IPS-15b (cell line): ENCODE measurements around the gene CCL11.
A peak's percentile ranks its signal among the peaks of the same experiment; 100 is the strongest.

Experiments
- H3K27me3 ChIP-seq: one replicate; pipeline ENCODE4 v1.6.1; 2013; ENCODE audit warnings: low read length; ENCODE audit not compliant: control insufficient read depth, insufficient read depth
- H3K36me3 ChIP-seq: one replicate; pipeline ENCODE4 v1.6.1; 2013; ENCODE audit warnings: low read length; ENCODE audit not compliant: control insufficient read depth, insufficient read depth
- H3K4me1 ChIP-seq: one replicate; pipeline ENCODE4 v1.6.1; 2013; ENCODE audit warnings: mild to moderate bottlenecking, low read length; ENCODE audit not compliant: control insufficient read depth, insufficient read depth
- H3K4me3 ChIP-seq: one replicate; pipeline ENCODE4 v1.5.1; 2013; ENCODE audit warnings: low read depth, low read length
- H3K9ac ChIP-seq: one replicate; pipeline ENCODE4 v1.6.1; 2013; ENCODE audit warnings: low read depth, mild to moderate bottlenecking, low read length
- H3K9me3 ChIP-seq: one replicate; pipeline ENCODE4 v1.6.1; 2013; ENCODE audit warnings: mild to moderate bottlenecking, low read length; ENCODE audit not compliant: control insufficient read depth, insufficient read depth

CCL11 gene

DNA sequence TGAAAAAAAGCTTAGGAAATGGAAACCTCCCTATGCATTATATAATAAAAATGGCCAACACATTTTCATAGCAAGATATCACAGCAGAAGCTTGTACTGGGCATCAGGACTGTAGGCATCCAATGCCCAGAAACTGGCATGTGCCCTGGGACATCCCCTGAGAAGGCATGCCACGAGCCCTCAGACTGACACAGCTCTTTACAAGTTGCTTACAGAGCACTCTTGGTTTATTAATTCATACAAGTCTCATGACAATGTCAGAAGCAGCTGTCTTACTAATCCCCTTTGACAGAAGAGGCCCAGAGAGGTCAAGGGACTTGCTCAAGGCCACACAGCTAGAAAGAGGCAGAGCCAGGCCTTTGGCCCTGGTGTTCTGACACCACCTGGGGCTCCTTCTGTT lies 36.1 kb upstream of the CCL11 start:
- H3K4me3 ChIP-seq, result no peak overlapping the region
- H3K27me3 ChIP-seq, result peaks cover 6% of the 10 kb centered on the region
- H3K36me3 ChIP-seq, result no peaks in the 10 kb centered on the region
- peaks cover 9% of the 10 kb centered on the region for H3K4me1 ChIP-seq
- H3K9ac ChIP-seq, result no peak overlapping the region
- no peaks in the 10 kb centered on the region for H3K9me3 ChIP-seq

DNA sequence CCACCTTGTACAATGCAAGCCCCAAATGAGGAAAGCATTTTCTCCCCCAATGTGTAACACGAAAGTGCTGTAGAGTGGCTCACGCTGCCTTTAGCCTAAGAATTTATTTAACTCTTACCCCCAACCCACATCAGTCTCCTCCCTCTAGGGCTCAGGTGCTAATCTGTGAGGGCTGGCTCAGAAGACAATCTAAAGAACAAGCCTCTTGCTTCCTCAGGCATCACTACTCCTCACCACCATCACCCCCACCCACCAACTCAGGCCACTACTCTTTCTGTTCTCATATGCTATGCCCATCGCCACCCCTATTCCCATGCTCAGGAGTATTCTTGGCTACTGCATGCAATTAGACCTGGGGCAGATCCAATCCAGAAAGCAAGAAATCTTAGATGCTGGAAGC lies 34.4 kb upstream of the CCL11 start:
- H3K36me3 ChIP-seq, result no peaks in the 10 kb centered on the region
- H3K9ac ChIP-seq, result no peak overlapping the region
- peaks cover 6% of the 10 kb centered on the region for H3K27me3 ChIP-seq
- H3K4me1 ChIP-seq, result peaks cover 20% of the 10 kb centered on the region
- no peak overlapping the region for H3K4me3 ChIP-seq
- H3K9me3 ChIP-seq, result no peaks in the 10 kb centered on the region

DNA sequence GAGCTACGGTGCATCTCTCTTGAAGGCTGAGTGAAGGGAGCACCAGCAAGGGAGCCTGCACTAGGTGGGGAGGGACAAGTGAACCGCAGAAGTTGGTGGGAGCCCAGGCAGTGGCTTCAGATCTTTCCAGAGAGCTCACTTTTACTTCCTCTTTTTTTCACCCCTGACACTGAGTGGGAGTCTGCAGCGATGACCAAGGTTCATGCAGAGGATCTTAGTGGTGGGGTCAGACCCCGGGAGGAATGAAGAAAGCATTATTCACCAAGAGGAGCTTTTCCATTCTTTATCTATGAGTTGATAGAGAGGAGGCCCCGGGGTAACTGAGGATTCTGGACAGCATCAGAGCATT lies 33.5 kb upstream of the CCL11 start:
- H3K9ac ChIP-seq, result no peak overlapping the region
- peaks cover 20% of the 10 kb centered on the region for H3K4me1 ChIP-seq
- peaks cover 6% of the 10 kb centered on the region for H3K27me3 ChIP-seq
- H3K36me3 ChIP-seq, result no peaks in the 10 kb centered on the region
- no peaks in the 10 kb centered on the region for H3K9me3 ChIP-seq
- H3K4me3 ChIP-seq, result no peak overlapping the region

DNA sequence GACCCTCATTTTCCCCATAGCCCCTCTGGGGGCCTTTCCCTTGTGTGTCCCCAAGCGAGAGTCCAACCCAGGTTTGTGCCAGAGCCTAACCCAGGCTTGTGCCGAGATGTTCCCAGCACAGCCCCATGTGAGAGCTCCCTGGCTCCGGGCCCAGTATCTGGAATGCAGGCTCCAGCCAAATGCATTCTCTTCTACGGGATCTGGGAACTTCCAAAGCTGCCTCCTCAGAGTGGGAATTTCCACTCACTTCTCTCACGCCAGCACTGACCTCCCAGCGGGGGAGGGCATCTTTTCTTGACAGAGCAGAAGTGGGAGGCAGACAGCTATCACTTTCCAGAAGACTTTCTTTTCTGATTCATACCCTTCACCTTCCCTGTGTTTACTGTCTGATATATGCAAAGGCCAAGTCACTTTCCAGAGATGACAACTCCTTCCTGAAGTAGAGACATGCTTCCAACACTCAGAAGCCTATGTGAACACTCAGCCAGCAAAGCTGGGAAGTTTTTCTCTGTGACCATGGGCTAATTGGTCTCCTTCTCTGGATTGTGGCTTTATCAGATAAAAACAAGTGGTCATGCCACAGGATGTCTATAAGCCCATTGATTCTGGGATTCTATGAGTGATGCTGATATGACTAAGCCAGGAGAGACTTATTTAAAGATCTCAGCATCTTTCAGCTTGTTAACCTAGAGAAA lies 33.0 kb upstream of the CCL11 start:
- H3K36me3 ChIP-seq, result no peaks in the 10 kb centered on the region
- peaks cover 20% of the 10 kb centered on the region for H3K4me1 ChIP-seq
- H3K9me3 ChIP-seq, result no peaks in the 10 kb centered on the region
- H3K27me3 ChIP-seq, result peaks cover 6% of the 10 kb centered on the region
- no peak overlapping the region for H3K9ac ChIP-seq
- H3K4me3 ChIP-seq, result no peak overlapping the region

DNA sequence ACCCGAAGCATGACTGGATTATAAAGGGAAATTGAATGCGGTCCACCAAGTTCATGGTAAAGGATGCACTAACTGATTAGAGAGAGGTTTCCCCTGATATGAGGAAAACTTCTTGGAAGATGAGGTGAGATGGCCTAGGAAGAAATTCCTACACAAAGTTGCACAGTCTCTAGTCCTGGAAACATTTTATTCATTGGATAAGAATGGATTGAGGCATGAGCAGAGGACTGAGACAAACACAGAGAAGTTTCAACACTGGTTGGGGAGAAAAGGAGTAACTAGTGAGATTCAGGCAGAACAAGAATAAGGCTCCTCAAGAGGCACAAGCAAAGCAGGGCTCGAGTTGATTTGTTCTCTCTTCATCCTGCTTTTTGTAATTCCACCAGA lies 32.4 kb upstream of the CCL11 start:
- peaks cover 6% of the 10 kb centered on the region for H3K27me3 ChIP-seq
- no peak overlapping the region for H3K4me3 ChIP-seq
- H3K9ac ChIP-seq, result no peak overlapping the region
- H3K9me3 ChIP-seq, result no peaks in the 10 kb centered on the region
- peaks cover 20% of the 10 kb centered on the region for H3K4me1 ChIP-seq
- no peaks in the 10 kb centered on the region for H3K36me3 ChIP-seq

DNA sequence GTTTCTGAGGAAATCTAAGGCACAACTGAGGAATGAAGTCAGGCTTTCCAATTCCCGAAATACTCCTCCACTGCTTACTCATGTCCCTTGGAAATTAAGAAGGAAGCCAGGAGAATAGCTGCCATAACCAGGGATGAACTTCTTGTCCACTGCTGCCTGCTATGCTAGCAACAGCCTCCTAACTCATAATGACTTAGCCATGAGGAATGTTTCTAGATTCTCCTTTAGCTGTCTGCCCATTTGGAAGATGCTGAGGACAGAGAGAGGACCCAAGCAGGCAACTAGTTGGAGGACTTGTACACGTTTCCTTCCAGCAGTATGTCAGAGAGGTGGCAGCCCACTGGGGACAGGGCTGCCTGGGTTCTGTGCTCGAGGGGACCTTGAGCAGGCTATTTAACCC lies 31.4 kb upstream of the CCL11 start:
- Histone ChIP-seq H3K4me1 (peaks cover 20% of the 10 kb centered on the region), H3K9me3 (no peaks in the 10 kb centered on the region), H3K4me3 (no peak overlapping the region)

DNA sequence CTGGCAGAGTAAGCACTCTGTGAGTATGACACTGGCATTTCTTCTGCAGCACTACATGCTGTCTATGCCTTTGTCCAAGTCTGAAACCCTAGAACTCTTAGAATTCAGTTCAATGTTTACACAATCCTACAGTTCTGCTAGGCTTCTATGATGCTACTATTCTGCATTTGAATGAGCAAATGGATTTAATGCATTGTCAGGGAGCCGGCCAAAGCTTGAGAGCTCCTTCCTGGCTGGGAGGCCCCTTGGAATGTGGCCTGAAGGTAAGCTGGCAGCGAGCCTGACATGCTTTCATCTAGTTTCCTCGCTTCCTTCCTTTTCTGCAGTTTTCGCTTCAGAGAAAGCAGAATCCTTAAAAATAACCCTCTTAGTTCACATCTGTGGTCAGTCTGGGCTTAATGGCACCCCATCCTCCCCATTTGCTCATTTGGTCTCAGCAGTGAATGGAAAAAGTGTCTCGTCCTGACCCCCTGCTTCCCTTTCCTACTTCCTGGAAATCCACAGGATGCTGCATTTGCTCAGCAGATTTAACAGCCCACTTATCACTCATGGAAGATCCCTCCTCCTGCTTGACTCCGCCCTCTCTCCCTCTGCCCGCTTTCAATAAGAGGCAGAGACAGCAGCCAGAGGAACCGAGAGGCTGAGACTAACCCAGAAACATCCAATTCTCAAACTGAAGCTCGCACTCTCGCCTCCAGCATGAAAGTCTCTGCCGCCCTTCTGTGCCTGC lies 30.7 kb upstream of the CCL11 start, which contains the start of gene CCL2:
Gene CCL2 (plus strand): TSS at position 635 of the 730 bp plus-strand sequence. CDS start 65 bp downstream, at position 700.
- Histone ChIP-seq H3K4me3 (peak within 1 kb of the TSS; percentile 53), H3K9ac (peak within 1 kb of the TSS; percentile 70), H3K4me1 (peaks cover 20% of the 10 kb centered on the region)

More for the DNA sequence above, 31.4 kb upstream of the CCL11 start:
- H3K36me3 ChIP-seq, result no peaks in the 10 kb centered on the region
- H3K27me3 ChIP-seq, result peaks cover 6% of the 10 kb centered on the region
- H3K9ac ChIP-seq, result no peak overlapping the region

DNA sequence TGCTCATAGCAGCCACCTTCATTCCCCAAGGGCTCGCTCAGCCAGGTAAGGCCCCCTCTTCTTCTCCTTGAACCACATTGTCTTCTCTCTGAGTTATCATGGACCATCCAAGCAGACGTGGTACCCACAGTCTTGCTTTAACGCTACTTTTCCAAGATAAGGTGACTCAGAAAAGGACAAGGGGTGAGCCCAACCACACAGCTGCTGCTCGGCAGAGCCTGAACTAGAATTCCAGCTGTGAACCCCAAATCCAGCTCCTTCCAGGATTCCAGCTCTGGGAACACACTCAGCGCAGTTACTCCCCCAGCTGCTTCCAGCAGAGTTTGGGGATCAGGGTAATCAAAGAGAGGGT lies 30.2 kb upstream of the CCL11 start:
- Histone ChIP-seq H3K27me3 (peaks cover 6% of the 10 kb centered on the region), H3K9me3 (no peaks in the 10 kb centered on the region), H3K4me3 (peak overlapping the region; percentile 53), H3K36me3 (no peaks in the 10 kb centered on the region), H3K4me1 (peaks cover 20% of the 10 kb centered on the region), H3K9ac (no peak overlapping the region)

More for the DNA sequence above, 30.7 kb upstream of the CCL11 start, which contains the start of gene CCL2:
- H3K9me3 ChIP-seq, result no peaks in the 10 kb centered on the region
- no peaks in the 10 kb centered on the region for H3K36me3 ChIP-seq
- H3K27me3 ChIP-seq, result peaks cover 6% of the 10 kb centered on the region

DNA sequence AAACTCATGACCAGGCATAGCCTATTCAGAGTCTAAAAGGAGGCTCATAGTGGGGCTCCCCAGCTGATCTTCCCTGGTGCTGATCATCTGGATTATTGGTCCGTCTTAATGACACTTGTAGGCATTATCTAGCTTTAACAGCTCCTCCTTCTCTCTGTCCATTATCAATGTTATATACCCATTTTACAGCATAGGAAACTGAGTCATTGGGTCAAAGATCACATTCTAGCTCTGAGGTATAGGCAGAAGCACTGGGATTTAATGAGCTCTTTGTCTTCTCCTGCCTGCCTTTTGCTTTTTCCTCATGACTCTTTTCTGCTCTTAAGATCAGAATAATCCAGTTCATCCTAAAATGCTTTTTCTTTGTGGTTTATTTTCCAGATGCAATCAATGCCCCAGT lies 29.7 kb upstream of the CCL11 start:
- Histone ChIP-seq H3K27me3 (peaks cover 6% of the 10 kb centered on the region), H3K4me1 (peaks cover 17% of the 10 kb centered on the region), H3K9ac (no peak overlapping the region), H3K4me3 (peak overlapping the region; percentile 53), H3K9me3 (no peaks in the 10 kb centered on the region), H3K36me3 (no peaks in the 10 kb centered on the region)

DNA sequence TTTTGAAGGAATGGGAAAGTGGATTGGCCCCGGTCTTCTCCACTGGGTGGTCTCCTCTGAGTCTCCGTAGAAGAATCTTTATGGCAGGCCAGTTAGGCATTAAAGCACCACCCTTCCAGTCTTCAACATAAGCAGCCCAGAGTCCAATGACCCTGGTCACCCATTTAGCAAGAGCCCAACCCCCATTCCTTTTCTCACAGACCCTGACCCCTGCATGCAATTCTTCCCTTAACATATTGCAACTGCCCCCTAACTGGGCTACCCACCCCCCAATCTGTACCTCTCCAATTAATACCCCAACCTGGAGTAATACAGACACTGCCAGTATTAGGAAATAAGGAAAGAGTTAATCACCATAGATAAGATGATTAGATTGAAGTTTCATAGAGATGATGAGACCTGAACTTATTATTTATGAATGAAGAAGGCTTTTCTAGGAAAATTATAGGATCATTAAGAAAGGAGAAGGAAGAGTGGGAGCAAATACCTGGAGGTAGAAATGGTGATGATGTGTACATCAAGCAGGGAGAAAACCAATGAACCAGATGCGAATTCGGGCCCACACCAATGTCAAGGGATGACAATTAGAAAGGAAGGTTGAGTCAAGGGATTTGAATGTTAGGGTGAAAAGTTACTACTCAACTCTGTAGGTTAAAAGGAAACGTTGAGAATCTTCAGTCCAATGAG lies 28.1 kb upstream of the CCL11 start:
- no peak overlapping the region for H3K4me3 ChIP-seq
- H3K9ac ChIP-seq, result no peak overlapping the region
- no peaks in the 10 kb centered on the region for H3K9me3 ChIP-seq
- H3K4me1 ChIP-seq, result peaks cover 15% of the 10 kb centered on the region
- peaks cover 5% of the 10 kb centered on the region for H3K27me3 ChIP-seq
- no peaks in the 10 kb centered on the region for H3K36me3 ChIP-seq

DNA sequence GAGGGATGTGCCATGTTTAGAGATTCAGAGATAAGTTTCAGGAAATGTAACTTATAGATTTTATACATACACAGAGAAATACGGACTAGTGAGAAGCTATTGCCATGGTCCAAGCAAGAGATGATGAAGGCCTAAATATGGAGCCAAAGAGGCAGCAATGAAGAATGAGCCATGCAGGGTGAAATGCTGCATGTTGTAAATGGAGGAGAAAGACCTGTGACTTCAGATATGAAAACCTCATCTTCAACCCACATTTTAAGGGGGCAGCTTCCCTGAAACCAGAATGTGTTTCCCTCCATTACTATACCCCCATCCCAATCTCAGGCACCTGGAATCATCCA lies 27.6 kb upstream of the CCL11 start:
- Histone ChIP-seq H3K4me3 (no peak overlapping the region), H3K9ac (no peak overlapping the region), H3K9me3 (no peaks in the 10 kb centered on the region), H3K27me3 (peaks cover 2% of the 10 kb centered on the region), H3K4me1 (peaks cover 15% of the 10 kb centered on the region), H3K36me3 (no peaks in the 10 kb centered on the region)

DNA sequence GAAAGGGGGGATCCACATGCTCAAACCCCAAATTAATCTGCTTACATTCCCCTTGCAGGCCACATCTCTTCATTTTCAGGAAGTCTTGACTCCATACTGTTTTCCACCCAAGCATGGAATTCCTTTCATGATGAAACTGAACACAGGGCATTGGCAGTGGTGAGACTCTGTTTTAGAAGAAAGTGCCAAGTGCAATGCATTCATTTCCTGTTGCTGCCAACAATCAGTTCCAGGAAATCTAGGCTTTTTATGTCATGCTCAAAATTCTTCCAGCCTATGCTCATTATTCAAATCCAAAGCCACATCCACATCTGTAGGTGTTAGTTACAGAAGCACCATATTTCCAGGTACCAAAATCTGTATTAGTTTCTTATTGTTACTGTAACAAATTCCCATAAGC lies 26.4 kb upstream of the CCL11 start:
- H3K9me3 ChIP-seq, result no peaks in the 10 kb centered on the region
- peaks cover 1% of the 10 kb centered on the region for H3K27me3 ChIP-seq
- no peaks in the 10 kb centered on the region for H3K36me3 ChIP-seq
- H3K9ac ChIP-seq, result no peak overlapping the region
- H3K4me3 ChIP-seq, result no peak overlapping the region
- H3K4me1 ChIP-seq, result peaks cover 14% of the 10 kb centered on the region
